ENCODE results near the gene RFX2.
"Not testable (repeated sequence)": the region's sequence is repeated elsewhere in the genome, so short reads cannot be mapped to it uniquely, and the experiment has no call there.

RFX2 gene

DNA sequence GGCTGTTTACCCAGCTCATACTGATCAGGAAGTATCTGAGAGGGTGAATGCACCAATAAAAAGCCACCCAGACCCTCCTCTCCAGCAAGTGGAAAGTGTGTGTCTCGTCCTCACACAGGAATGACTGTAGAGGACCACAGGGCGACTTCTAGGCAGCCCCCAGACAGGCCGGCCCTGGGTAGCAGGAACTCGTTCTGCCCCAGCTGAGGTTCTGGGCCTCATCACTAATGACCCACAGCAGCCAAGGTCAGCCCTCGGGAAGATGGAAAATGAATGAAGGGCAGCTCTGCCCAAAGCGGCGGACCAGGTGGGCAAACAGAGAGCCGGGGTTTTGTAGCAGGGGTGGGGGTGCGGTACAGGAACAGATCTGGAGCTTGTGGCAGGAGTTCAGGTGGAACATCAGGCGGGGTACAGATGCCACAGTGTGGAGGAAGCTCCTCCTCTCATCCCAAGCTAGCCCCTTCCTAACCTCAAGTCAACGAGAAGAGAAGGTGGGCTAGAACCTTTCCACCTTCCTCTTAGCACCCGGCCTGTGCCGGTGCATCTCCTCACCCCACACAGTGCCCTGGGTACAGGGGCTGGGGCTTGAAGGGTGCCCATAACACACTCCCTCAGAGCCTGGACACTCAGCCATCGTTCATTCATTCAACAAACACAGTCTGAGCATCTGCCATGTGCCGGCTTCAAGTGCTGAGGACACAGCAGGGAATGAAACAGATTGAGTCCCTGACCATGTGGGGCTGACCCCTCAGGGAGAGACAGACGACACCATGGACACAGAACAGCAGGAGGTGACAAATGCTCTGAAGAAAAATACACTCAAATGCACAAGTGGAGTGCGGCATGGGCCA, 36.2 kb downstream of the RFX2 start:
- H3K36me3 Mint-ChIP-seq (ENCODE audit: low read depth), result no peaks in the 10 kb centered on the region
- H3K9me3 Mint-ChIP-seq, result peaks cover 4% of the 10 kb centered on the region
- DNase-seq, result no peak

DNA sequence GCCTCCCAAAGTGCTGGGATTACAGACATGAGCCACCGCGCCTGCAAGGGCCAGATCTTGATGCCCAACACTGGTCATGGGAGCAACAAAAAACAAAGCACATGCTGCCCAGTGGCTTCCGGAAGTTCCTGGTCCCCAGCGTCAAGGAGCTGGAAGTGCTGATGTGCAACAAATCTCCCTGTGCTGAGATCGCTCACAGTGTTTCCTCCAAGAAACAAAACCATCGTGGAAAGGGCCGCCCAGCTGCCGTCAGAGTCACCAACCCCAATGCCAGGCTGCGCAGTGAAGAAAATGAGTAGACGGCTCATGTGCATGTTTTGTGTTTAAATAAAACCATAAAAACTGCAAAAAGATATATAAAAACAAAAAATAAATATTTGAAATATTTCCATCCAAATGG, 37.1 kb downstream of the RFX2 start:
- not testable (repeated sequence) for ATAC-seq; H3K9me3 Mint-ChIP-seq; H3K36me3 Mint-ChIP-seq (ENCODE audit: low read depth); H3K27ac Mint-ChIP-seq; DNase-seq; H3K4me3 Mint-ChIP-seq; H3K4me1 Mint-ChIP-seq; H3K27me3 Mint-ChIP-seq

More for the DNA sequence above, 36.2 kb downstream of the RFX2 start:
- Mint-ChIP-seq H3K27ac (no peak overlapping the region), H3K4me3 (no peak overlapping the region), H3K27me3 (no peaks in the 10 kb centered on the region), H3K4me1 (peaks cover 6% of the 10 kb centered on the region)
- ATAC-seq, result no peak

DNA sequence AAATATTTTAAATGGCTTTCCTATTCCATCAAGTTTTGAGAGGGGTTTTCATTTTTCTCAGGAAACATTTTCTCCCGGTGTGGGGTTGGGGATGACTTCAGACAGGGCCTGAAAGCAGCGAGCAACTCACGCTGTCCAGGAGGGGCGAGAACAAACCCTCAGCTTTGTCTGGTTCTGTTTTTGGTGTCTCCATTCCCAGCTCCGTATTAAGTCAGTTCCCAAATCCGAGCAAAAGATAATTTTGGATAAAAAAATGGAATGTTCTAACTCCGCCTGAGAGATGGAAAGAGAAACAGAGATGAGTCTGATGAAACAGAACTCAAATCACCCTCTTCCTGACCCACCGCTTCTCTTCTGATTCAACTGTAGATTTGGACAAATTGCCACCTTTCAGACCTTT, 38.4 kb downstream of the RFX2 start:
- no peaks in the 10 kb centered on the region for H3K36me3 Mint-ChIP-seq (ENCODE audit: low read depth)
- no peak for ATAC-seq
- H3K27ac Mint-ChIP-seq, result no peak overlapping the region
- H3K4me3 Mint-ChIP-seq, result no peak overlapping the region
- H3K9me3 Mint-ChIP-seq, result peaks cover 4% of the 10 kb centered on the region
- H3K4me1 Mint-ChIP-seq, result peaks cover 18% of the 10 kb centered on the region
- DNase-seq, result no peak
- no peaks in the 10 kb centered on the region for H3K27me3 Mint-ChIP-seq

DNA sequence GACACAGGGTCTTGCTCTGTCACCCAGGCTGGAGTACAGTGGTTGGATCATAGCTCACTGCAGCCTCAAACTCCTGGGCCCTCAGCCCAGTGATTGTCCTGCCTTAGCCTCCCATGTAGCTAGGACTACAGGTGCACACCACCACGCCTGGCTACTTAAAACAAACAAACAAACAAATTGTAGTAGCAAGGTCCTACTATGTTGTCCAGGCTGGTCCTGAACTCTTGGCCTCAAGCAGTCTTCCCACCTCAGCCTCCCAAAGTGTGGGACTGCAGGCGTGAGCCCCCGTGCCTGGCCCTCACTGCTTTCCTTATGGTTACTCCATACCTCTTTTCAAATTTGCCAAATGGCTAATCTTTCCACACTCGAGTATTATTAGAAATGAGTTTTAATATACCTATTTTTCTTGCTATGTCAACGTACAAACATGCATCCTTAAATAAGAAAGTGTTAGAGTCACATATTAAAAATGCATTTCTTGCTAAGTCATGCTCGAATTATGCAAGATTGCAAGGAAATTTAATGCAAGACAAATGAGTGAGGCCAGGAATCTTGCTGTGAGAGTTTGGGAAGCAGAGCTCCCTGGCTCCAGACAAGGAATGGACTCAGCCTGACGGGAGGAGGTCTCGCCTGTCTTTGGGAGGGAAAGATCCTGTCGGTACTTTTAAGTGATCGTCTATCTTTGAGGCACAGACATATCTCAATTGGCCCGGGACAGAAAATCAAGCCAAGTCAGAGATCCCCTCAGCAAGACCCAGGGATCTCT, 39.4 kb downstream of the RFX2 start:
- no peak for DNase-seq
- Mint-ChIP-seq H3K27ac (no peak overlapping the region), H3K27me3 (no peaks in the 10 kb centered on the region), H3K4me3 (no peak overlapping the region), H3K9me3 (peaks cover 4% of the 10 kb centered on the region), H3K4me1 (peaks cover 27% of the 10 kb centered on the region), H3K36me3 (ENCODE audit: low read depth) (no peaks in the 10 kb centered on the region)
- no peak for ATAC-seq

- H3K27me3 Mint-ChIP-seq, result peaks cover 3% of the 10 kb centered on the region
- H3K4me3 Mint-ChIP-seq, result no peak overlapping the region
- peaks cover 34% of the 10 kb centered on the region for H3K4me1 Mint-ChIP-seq
- DNase-seq (no peak), ATAC-seq (no peak)
- no peak overlapping the region for H3K27ac Mint-ChIP-seq
- no peaks in the 10 kb centered on the region for H3K36me3 Mint-ChIP-seq (ENCODE audit: low read depth)
- peaks cover 4% of the 10 kb centered on the region for H3K9me3 Mint-ChIP-seq
These were observed 40.1 kb downstream of the RFX2 start for GRCh38 chr19:6070207-6070681.

DNA sequence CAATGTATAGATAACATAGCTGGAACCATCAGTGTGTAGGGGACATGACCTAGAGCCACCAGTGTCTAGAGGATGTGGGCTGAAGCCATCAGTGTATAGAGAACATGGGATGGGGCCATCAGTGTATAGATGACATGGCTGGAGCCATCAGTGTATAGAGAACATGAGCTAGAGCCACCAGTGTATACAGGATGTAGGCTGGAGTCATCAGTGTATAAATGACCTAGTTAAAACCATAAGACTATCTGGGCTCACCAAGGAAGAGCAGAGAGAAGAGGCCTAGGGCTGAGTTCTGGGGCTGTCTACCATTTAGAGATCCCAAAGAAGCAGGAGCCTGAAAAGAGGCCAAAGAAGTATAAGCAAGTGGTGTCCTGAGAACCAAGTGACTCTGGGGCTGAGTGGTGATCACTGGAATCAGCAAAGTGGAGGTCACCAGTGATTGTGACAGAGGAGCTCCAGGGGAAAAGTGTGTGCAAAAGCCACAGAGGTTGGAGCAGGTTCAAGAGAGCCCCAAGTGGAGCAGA, 41.0 kb downstream of the RFX2 start:
- H3K27ac Mint-ChIP-seq, result peak overlapping the region; percentile 67
- ATAC-seq, result peak; percentile 60
- peaks cover 3% of the 10 kb centered on the region for H3K27me3 Mint-ChIP-seq
- H3K4me1 Mint-ChIP-seq, result peaks cover 43% of the 10 kb centered on the region
- H3K9me3 Mint-ChIP-seq, result peaks cover 4% of the 10 kb centered on the region
- DNase-seq, result no peak
- peak overlapping the region; percentile 12 for H3K4me3 Mint-ChIP-seq
- H3K36me3 Mint-ChIP-seq (ENCODE audit: low read depth), result no peaks in the 10 kb centered on the region

DNA sequence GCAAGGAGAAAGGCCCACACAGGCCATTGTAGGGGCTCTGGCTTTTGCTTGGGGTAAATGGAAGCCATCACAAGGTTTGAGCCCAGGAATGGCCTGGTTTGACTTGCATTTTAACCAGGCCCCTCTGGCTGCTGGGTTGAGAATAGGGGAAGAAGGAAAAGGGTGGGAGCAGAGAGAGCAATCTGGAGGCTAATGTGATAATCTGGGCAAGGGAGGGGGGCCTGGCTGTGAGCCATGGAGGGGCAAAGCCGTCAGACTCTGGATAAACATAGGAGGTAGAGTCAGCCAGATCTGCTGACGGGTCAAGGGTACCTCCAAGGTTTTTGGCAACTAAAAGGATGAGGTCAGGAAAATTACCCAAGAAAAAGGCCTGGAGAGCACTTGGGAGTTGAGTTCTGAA, 41.6 kb downstream of the RFX2 start:
- no peak overlapping the region for H3K4me3 Mint-ChIP-seq
- H3K27me3 Mint-ChIP-seq, result peaks cover 3% of the 10 kb centered on the region
- ATAC-seq (no peak), DNase-seq (no peak)
- no peaks in the 10 kb centered on the region for H3K36me3 Mint-ChIP-seq (ENCODE audit: low read depth)
- peaks cover 4% of the 10 kb centered on the region for H3K9me3 Mint-ChIP-seq
- H3K4me1 Mint-ChIP-seq, result peaks cover 49% of the 10 kb centered on the region
- H3K27ac Mint-ChIP-seq, result no peak overlapping the region

DNA sequence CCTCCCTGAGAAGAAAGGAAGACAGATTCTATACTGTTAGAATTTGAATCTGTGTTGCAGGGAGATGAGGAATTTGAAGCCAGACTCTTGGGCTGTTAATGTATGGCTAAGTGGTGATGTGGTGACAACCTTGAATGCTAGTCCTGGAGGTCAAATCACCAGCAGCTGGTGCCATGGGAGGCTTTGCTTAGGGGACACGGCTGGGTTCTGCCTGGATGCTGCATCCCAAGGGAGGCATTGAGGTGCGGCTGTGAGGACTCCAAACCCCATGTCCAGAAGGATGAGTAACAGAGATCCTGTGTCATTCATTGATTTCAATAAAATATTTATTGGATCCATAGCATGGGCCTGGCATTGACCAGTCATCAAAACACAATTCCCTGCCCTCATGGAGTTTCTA, 42.3 kb downstream of the RFX2 start:
- DNase-seq (no peak), ATAC-seq (no peak)
- Mint-ChIP-seq H3K9me3 (peaks cover 4% of the 10 kb centered on the region), H3K4me3 (no peak overlapping the region), H3K4me1 (peaks cover 54% of the 10 kb centered on the region), H3K27ac (peak overlapping the region; percentile 37), H3K36me3 (ENCODE audit: low read depth) (no peaks in the 10 kb centered on the region), H3K27me3 (peaks cover 3% of the 10 kb centered on the region)

DNA sequence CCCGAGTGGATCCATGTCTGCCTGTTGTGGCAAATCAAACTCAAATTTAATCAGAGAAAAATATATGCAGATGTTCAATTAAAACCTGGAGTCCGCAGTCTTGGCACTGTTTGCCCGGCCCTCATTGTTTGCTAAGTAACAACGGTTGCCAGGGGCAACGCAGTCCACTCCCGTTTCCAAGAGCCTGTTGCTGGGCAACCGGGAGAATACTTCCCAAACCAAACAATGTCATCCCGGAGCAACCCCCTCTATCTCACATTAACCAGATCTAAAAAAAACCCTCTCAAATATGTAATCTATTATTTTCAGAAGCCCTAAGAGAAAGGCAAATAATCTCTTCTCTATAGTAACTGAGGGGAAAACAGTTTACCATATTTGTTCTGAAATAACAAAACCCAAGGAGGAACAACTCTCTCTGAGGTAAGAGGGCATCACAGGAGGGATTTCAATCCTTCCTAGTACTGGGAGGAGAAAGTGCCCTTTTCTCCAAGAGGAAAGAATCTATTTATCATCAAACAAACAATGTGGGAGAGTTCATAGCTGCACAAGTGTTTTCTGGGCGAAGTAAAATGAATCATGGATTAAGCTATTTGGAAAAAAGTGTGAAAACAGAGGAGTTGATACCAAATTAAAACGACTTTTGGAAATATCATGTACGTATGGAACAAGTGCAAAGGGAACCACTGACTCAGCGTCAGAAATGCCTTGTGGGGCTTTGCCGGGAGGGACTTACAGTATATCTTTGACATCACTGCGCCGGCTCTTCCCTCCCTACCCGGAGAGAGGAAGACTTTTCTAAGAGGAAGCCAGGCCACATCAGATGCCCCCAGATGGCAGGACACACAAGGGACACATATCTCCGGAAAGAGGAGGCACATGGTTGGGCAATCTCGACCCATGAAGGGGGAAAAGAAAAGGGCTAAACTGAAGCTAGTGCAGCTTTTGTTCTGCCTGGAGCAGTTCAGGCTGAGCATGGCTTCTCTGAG, 43.3 kb downstream of the RFX2 start:
- DNase-seq (no peak), ATAC-seq (no peak)
- Mint-ChIP-seq H3K27me3 (peaks cover 3% of the 10 kb centered on the region), H3K4me1 (peaks cover 64% of the 10 kb centered on the region), H3K27ac (peak overlapping the region; percentile 73), H3K4me3 (peak overlapping the region; percentile 3), H3K36me3 (ENCODE audit: low read depth) (no peaks in the 10 kb centered on the region), H3K9me3 (peaks cover 4% of the 10 kb centered on the region)

- peak overlapping the region; percentile 73 for H3K27ac Mint-ChIP-seq
- DNase-seq (peak; percentile 52), ATAC-seq (peak; percentile 52)
- H3K27me3 Mint-ChIP-seq, result peaks cover 3% of the 10 kb centered on the region
- peak overlapping the region; percentile 58 for H3K4me3 Mint-ChIP-seq
- peaks cover 75% of the 10 kb centered on the region for H3K4me1 Mint-ChIP-seq
- no peaks in the 10 kb centered on the region for H3K36me3 Mint-ChIP-seq (ENCODE audit: low read depth)
- H3K9me3 Mint-ChIP-seq, result peaks cover 4% of the 10 kb centered on the region
These were observed 44.5 kb downstream of the RFX2 start for GRCh38 chr19:6065685-6066374.

GRCh38 chr19:6064336-6065073, 45.8 kb downstream of the RFX2 start:
- Mint-ChIP-seq H3K4me1 (peaks cover 84% of the 10 kb centered on the region), H3K9me3 (peaks cover 1% of the 10 kb centered on the region), H3K4me3 (no peak overlapping the region), H3K27me3 (peaks cover 3% of the 10 kb centered on the region), H3K36me3 (ENCODE audit: low read depth) (no peaks in the 10 kb centered on the region), H3K27ac (peak overlapping the region; percentile 79)
- no peak for ATAC-seq
- DNase-seq, result no peak

DNA sequence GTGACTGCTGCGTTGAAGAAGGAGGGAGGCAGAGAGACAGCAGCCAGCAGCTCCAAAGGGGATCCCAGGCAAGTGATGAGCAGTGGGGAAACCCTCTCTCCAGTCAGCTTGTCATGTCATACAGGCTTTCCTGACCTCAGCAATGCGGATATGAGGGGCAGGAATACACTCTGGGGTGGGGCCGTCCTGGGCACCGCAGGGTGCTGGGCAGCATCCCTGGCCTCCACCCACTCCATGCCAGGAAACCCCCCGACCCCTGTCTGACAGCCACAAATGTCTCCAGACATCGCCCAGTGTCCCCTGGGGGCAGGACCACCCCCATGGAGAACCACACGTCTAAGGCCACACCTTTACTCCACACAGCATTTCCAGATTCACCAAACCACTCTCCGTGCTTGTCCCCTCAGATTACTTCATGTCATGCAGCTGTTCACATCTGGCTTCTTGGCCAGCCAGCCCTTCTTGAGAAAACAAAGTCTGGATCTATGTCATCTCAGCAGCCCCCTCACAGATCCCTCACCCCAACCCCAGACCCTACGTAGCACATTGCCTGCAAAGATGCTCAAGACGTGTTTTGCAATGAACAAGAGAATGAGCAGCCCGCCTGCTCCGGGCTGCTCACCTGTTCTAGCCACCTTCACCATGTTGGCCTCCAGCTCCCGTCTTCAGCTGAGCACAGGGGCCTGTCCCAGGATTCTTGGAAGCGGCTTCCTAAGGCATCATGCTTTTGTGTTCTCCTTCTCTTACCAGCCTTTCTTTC, 46.5 kb downstream of the RFX2 start:
- H3K27me3 Mint-ChIP-seq, result peaks cover 3% of the 10 kb centered on the region
- H3K4me1 Mint-ChIP-seq, result peaks cover 81% of the 10 kb centered on the region

More for the DNA sequence above, 46.5 kb downstream of the RFX2 start:
- Mint-ChIP-seq H3K36me3 (ENCODE audit: low read depth) (no peaks in the 10 kb centered on the region), H3K4me3 (no peak overlapping the region), H3K9me3 (no peaks in the 10 kb centered on the region), H3K27ac (peak overlapping the region; percentile 79)
- ATAC-seq (no peak), DNase-seq (no peak)
